Measurements from ENCODE around the gene TSC1. TPM values are rescaled to one million over a fixed set of nuclear protein-coding genes. Genes with fewer than 3 reads are reported as not detected.

TSC1 gene
- total RNA-seq, 1 donor from 2014 or later = 31.7 TPM

- TF ChIP-seq CTCF (IDR thresholded peaks at IDR 0.05; ENCODE audit: insufficient read depth, low read length, poor library complexity, severe bottlenecking) = no peak
- H3K27me3 ChIP-seq (ENCODE audit: control insufficient read depth, insufficient read depth, low read length) = no peaks in the 10 kb centered on the region
- H3K4me3 ChIP-seq (ENCODE audit: low read depth, low read length) = no peak overlapping the region
- DNase-seq (ENCODE audit: low read depth) = no peak
- H3K36me3 ChIP-seq (ENCODE audit: control insufficient read depth, insufficient read depth, low read length) = no peaks in the 10 kb centered on the region
Measured at GRCh38 chr9:132946631-132947295, 2.3 kb upstream of the TSC1 start.

GRCh38 chr9:132946211-132946610 lies 1.8 kb upstream of the TSC1 start:
- H3K4me3 ChIP-seq (ENCODE audit: low read depth, low read length) = no peak overlapping the region
- H3K27me3 ChIP-seq (ENCODE audit: control insufficient read depth, insufficient read depth, low read length) = no peaks in the 10 kb centered on the region
- no peaks in the 10 kb centered on the region for H3K36me3 ChIP-seq (ENCODE audit: control insufficient read depth, insufficient read depth, low read length)
- TF ChIP-seq CTCF (IDR thresholded peaks at IDR 0.05; ENCODE audit: insufficient read depth, low read length, poor library complexity, severe bottlenecking) = no peak
- DNase-seq (ENCODE audit: low read depth) = no peak

- DNase-seq (ENCODE audit: low read depth) = no peak
- TF ChIP-seq CTCF (IDR thresholded peaks at IDR 0.05; ENCODE audit: insufficient read depth, low read length, poor library complexity, severe bottlenecking) = no peak
- Histone ChIP-seq H3K36me3 (ENCODE audit: control insufficient read depth, insufficient read depth, low read length) (no peaks in the 10 kb centered on the region), H3K4me3 (ENCODE audit: low read depth, low read length) (peak overlapping the region; percentile 62), H3K27me3 (ENCODE audit: control insufficient read depth, insufficient read depth, low read length) (no peaks in the 10 kb centered on the region)
Measured at GRCh38 chr9:132945186-132946130, 1.0 kb upstream of the TSC1 start.

GRCh38 chr9:132943651-132944293 lies 644 bp downstream of the TSC1 start:
- DNase-seq (ENCODE audit: low read depth) = no peak
- TF ChIP-seq CTCF (IDR thresholded peaks at IDR 0.05; ENCODE audit: insufficient read depth, low read length, poor library complexity, severe bottlenecking) = no peak
- peak overlapping the region; percentile 87 for H3K4me3 ChIP-seq (ENCODE audit: low read depth, low read length)
- no peaks in the 10 kb centered on the region for H3K27me3 ChIP-seq (ENCODE audit: control insufficient read depth, insufficient read depth, low read length)
- no peaks in the 10 kb centered on the region for H3K36me3 ChIP-seq (ENCODE audit: control insufficient read depth, insufficient read depth, low read length)

- H3K4me3 ChIP-seq (ENCODE audit: low read depth, low read length) = no peak overlapping the region
- TF ChIP-seq CTCF (IDR thresholded peaks at IDR 0.05; ENCODE audit: insufficient read depth, low read length, poor library complexity, severe bottlenecking) = no peak
- no peaks in the 10 kb centered on the region for H3K27me3 ChIP-seq (ENCODE audit: control insufficient read depth, insufficient read depth, low read length)
- no peak for DNase-seq (ENCODE audit: low read depth)
- H3K36me3 ChIP-seq (ENCODE audit: control insufficient read depth, insufficient read depth, low read length) = no peaks in the 10 kb centered on the region
Measured at GRCh38 chr9:132942541-132943182, 1.8 kb downstream of the TSC1 start.

All from kidney epithelial cell (primary cell).